GM12801 (cell line): ENCODE results near the gene ZDHHC14.

Experiments used
- CTCF ChIP-seq: IDR thresholded peaks from one replicate; pipeline ENCODE4 v1.5.1; 2011; ENCODE audit warnings: control low read depth; ENCODE audit not compliant: insufficient read length; ENCODE audit errors: extremely low read depth

Gene ZDHHC14

GRCh38 chr6:157493173-157493572 is 112.2 kb downstream of the ZDHHC14 start:
- TF ChIP-seq CTCF, result no peak

GRCh38 chr6:157493576-157493975 is 112.6 kb downstream of the ZDHHC14 start:
- TF ChIP-seq CTCF, result no peak

GRCh38 chr6:157494132-157494710 is 113.2 kb downstream of the ZDHHC14 start:
- TF ChIP-seq CTCF, result no peak

GRCh38 chr6:157496534-157497095 is 115.6 kb downstream of the ZDHHC14 start:
- no peak for TF ChIP-seq CTCF

GRCh38 chr6:157497579-157497978 is 116.6 kb downstream of the ZDHHC14 start:
- TF ChIP-seq CTCF, result no peak

GRCh38 chr6:157498817-157499216 is 117.8 kb downstream of the ZDHHC14 start:
- no peak for TF ChIP-seq CTCF

GRCh38 chr6:157500022-157500421 is 119.0 kb downstream of the ZDHHC14 start:
- no peak for TF ChIP-seq CTCF
